Measurements from ENCODE around the gene LZTR1.

DNA sequence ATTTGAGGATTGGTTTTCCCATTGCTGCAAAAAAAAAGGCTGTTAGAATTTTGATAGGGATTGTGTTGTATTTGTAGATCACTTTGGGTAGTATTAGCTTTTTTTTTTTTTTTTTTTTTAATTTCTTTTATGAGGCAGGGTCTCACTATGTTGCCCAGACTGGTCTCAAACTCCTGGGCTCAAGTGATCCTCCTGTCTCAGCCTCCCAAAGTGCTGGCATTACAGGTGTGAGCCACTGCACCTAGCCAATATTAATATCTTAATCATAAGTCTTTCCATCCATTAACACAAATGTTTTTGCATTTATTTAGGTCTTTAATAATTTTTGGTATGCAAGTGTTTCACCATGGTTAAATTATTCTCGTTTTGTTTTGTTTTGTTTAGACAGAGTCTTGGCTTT is 38.1 kb upstream of the LZTR1 start:
- TF ChIP-seq, protein P1, sequence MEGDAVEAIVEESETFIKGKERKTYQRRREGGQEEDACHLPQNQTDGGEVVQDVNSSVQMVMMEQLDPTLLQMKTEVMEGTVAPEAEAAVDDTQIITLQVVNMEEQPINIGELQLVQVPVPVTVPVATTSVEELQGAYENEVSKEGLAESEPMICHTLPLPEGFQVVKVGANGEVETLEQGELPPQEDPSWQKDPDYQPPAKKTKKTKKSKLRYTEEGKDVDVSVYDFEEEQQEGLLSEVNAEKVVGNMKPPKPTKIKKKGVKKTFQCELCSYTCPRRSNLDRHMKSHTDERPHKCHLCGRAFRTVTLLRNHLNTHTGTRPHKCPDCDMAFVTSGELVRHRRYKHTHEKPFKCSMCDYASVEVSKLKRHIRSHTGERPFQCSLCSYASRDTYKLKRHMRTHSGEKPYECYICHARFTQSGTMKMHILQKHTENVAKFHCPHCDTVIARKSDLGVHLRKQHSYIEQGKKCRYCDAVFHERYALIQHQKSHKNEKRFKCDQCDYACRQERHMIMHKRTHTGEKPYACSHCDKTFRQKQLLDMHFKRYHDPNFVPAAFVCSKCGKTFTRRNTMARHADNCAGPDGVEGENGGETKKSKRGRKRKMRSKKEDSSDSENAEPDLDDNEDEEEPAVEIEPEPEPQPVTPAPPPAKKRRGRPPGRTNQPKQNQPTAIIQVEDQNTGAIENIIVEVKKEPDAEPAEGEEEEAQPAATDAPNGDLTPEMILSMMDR (IDR thresholded peaks at IDR 0.05): no peak
- TF ChIP-seq EZH2 (IDR thresholded peaks at IDR 0.05) (no peak), EZH2phosphoT487 (IDR thresholded peaks at IDR 0.05) (no peak)
